ENCODE results near the gene JAZF1. TPM values are rescaled to one million over a fixed set of nuclear protein-coding genes. Genes with fewer than 3 reads are reported as not detected.
A peak's percentile ranks its signal among the peaks of the same experiment; 100 is the strongest.

JAZF1 gene
- total and polyA plus RNA-seq, 2 donors (not counting 1 experiment from before 2014, with no cell fraction given), result 14.0 to 38.6 TPM

DNA sequence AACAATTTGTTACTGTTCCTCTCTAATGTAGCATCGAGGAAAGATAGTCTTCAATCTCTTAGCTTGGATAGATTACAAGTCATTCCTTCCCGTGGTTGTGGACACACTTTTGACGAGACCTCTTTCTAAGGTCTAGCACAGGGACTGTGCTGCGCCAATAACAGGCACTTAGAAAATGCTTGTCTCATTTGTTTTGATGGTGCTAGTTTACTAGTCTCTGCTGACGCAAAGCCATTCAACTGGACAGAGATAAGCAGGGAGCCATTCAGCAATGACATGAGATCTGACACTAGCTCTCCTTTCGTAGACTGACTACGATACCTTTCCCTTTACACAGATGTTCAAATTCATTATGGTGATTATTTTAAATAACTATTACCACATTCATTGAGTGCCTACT lies 6.4 kb upstream of the JAZF1 start:
- no peaks in the 10 kb centered on the region for H3K9me3 ChIP-seq (ENCODE audit: control extremely low read depth in 1 of 3, control insufficient read depth in 2 of 3, insufficient read depth in 1 of 3, low read length in 2 of 3)
- H3K4me1 ChIP-seq (ENCODE audit: control insufficient read depth in 2 of 2, insufficient read depth in 2 of 2, low read length in 2 of 2), result peaks cover 45 to 55% of the 10 kb centered on the region in 2 donors
- CTCF ChIA-PET, result interaction anchor here (0.9 to 1.3 kb wide), 3 partner anchors 18 to 91 kb away, joined by 3 to 4 read pairs (median 3); no protein-coding TSS in a partner anchor
- DNase-seq (no peak), ATAC-seq (ENCODE audit: low read depth) (no peak)
- Mint-ChIP-seq H3K9me3 (ENCODE audit: insufficient read depth) (no peaks in the 10 kb centered on the region), H3K27ac (no peak overlapping the region), H3K27me3 (no peaks in the 10 kb centered on the region), H3K4me1 (peaks cover 59% of the 10 kb centered on the region), H3K4me3 (no peak overlapping the region)
- H3K27ac ChIP-seq (ENCODE audit: low read length in 2 of 2), result no peak overlapping the region
- no peaks in the 10 kb centered on the region for H3K36me3 ChIP-seq (replicated peaks in 1 of 2; ENCODE audit: control extremely low read depth in 1 of 2, control insufficient read depth in 1 of 2, extremely low read depth in 1 of 2, insufficient read depth in 2 of 2, low read length in 1 of 2)
- WGBS (ENCODE audit: insufficient coverage), result 96% methylated on average over 4 of the region's 7 CpGs
- POLR2A ChIA-PET, result no interaction called here
- intact Hi-C loops (cut with micrococcal nuclease), result loop anchor here (10.0 kb wide), 1 partner anchor 52 kb away; no protein-coding TSS in a partner anchor
- no peak overlapping the region for H3K4me2 ChIP-seq (replicated peaks; ENCODE audit: low read depth, low read length, poor library complexity, severe bottlenecking)
- H2AFZ ChIP-seq (ENCODE audit: insufficient read depth, low read depth, low read length, poor library complexity, severe bottlenecking), result no peak overlapping the region
- no peak overlapping the region for H3K9ac ChIP-seq (ENCODE audit: low read length)
- H3K4me3 ChIP-seq (ENCODE audit: control extremely low read depth in 1 of 5, extremely low read depth in 1 of 5, insufficient read depth in 1 of 5, low read depth in 2 of 5, low read length in 4 of 5), result no peak overlapping the region
- H3K27me3 ChIP-seq (replicated peaks in 1 of 4; ENCODE audit: control extremely low read depth in 1 of 4, control insufficient read depth in 3 of 4, insufficient read depth in 4 of 4, low read length in 3 of 4), result no peaks in the 10 kb centered on the region
- H3K79me2 ChIP-seq (ENCODE audit: control insufficient read depth, insufficient read depth, low read length), result peaks cover 18% of the 10 kb centered on the region
- no peaks in the 10 kb centered on the region for H4K20me1 ChIP-seq (ENCODE audit: control insufficient read depth, insufficient read depth, low read length, poor library complexity, severe bottlenecking)
- no peak for TF ChIP-seq EZH2 (IDR thresholded peaks at IDR 0.05; ENCODE audit: borderline replicate concordance, insufficient read depth, low read depth, low read length, poor library complexity, severe bottlenecking)
- TF ChIP-seq, protein P1, sequence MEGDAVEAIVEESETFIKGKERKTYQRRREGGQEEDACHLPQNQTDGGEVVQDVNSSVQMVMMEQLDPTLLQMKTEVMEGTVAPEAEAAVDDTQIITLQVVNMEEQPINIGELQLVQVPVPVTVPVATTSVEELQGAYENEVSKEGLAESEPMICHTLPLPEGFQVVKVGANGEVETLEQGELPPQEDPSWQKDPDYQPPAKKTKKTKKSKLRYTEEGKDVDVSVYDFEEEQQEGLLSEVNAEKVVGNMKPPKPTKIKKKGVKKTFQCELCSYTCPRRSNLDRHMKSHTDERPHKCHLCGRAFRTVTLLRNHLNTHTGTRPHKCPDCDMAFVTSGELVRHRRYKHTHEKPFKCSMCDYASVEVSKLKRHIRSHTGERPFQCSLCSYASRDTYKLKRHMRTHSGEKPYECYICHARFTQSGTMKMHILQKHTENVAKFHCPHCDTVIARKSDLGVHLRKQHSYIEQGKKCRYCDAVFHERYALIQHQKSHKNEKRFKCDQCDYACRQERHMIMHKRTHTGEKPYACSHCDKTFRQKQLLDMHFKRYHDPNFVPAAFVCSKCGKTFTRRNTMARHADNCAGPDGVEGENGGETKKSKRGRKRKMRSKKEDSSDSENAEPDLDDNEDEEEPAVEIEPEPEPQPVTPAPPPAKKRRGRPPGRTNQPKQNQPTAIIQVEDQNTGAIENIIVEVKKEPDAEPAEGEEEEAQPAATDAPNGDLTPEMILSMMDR (IDR thresholded peaks at IDR 0.05), result no peak

DNA sequence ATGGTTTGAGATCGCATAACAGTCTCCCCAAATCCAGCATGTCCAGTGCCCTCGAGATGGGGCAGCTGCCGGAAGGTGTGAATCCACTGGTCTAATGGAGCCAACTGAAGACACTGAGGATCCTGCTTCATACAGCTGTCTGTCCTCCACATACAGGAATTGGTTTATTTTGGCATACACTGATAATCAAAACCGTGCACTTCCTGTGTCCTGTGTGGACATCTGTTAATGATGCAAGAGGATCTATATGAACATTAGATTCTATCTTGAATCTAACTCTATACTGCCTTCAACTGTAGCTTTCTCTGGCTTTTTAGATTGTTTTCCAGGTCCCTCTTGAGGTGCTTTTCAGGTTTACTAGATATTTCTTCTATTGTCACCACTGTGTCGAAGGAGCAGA lies 3.0 kb upstream of the JAZF1 start:
- DNase-seq (no peak), ATAC-seq (ENCODE audit: low read depth) (no peak)
- Histone ChIP-seq H3K27me3 (replicated peaks in 1 of 4; ENCODE audit: control extremely low read depth in 1 of 4, control insufficient read depth in 3 of 4, insufficient read depth in 4 of 4, low read length in 3 of 4) (no peaks in the 10 kb centered on the region), H3K4me3 (ENCODE audit: control extremely low read depth in 1 of 5, extremely low read depth in 1 of 5, insufficient read depth in 1 of 5, low read depth in 2 of 5, low read length in 4 of 5) (no peak overlapping the region), H3K4me2 (replicated peaks; ENCODE audit: low read depth, low read length, poor library complexity, severe bottlenecking) (peak overlapping the region; percentile 59), H4K20me1 (ENCODE audit: control insufficient read depth, insufficient read depth, low read length, poor library complexity, severe bottlenecking) (no peaks in the 10 kb centered on the region), H3K9ac (ENCODE audit: low read length) (no peak overlapping the region), H3K9me3 (ENCODE audit: control extremely low read depth in 1 of 3, control insufficient read depth in 2 of 3, insufficient read depth in 1 of 3, low read length in 2 of 3) (no peaks in the 10 kb centered on the region), H2AFZ (ENCODE audit: insufficient read depth, low read depth, low read length, poor library complexity, severe bottlenecking) (no peak overlapping the region), H3K79me2 (ENCODE audit: control insufficient read depth, insufficient read depth, low read length) (peaks cover 36% of the 10 kb centered on the region), H3K36me3 (replicated peaks in 1 of 2; ENCODE audit: control extremely low read depth in 1 of 2, control insufficient read depth in 1 of 2, extremely low read depth in 1 of 2, insufficient read depth in 2 of 2, low read length in 1 of 2) (no peaks in the 10 kb centered on the region), H3K4me1 (ENCODE audit: control insufficient read depth in 2 of 2, insufficient read depth in 2 of 2, low read length in 2 of 2) (peaks cover 37 to 46% of the 10 kb centered on the region in 2 donors), H3K27ac (ENCODE audit: low read length in 2 of 2) (peak overlapping the region in 1 of 2 donors; percentile 60)
- POLR2A ChIA-PET, result interaction anchor here (1.2 kb wide), 1 partner anchor 10 kb away, joined by 3 read pairs; no protein-coding TSS in a partner anchor
- H3K4me3 Mint-ChIP-seq, result no peak overlapping the region
- peaks cover 49% of the 10 kb centered on the region for H3K4me1 Mint-ChIP-seq
- intact Hi-C loops (cut with micrococcal nuclease), result loop anchor here (2.0 to 10.0 kb wide), 4 partner anchors 13 to 89 kb away; no protein-coding TSS in a partner anchor
- H3K27me3 Mint-ChIP-seq, result no peaks in the 10 kb centered on the region
- TF ChIP-seq EZH2 (IDR thresholded peaks at IDR 0.05; ENCODE audit: borderline replicate concordance, insufficient read depth, low read depth, low read length, poor library complexity, severe bottlenecking), result no peak
- TF ChIP-seq, protein P1 (IDR thresholded peaks at IDR 0.05), result no peak
- WGBS (ENCODE audit: insufficient coverage), result 95% methylated on average over 3 of the region's 5 CpGs
- H3K27ac Mint-ChIP-seq, result peak overlapping the region; percentile 2
- CTCF ChIA-PET, result interaction anchor here (0.6 to 1.6 kb wide), 4 partner anchors 25 to 87 kb away, joined by 3 to 4 read pairs (median 3); no protein-coding TSS in a partner anchor
- H3K9me3 Mint-ChIP-seq (ENCODE audit: insufficient read depth), result no peaks in the 10 kb centered on the region

Data from B cell (primary cell).